Measurements from ENCODE around the gene SNRNP27. TPM values are rescaled to one million over a fixed set of nuclear protein-coding genes. Genes with fewer than 3 reads are reported as not detected.

Gene SNRNP27
- total and polyA plus RNA-seq, 9 of the 15 experiments (the other 6 are each of a cell fraction or from before 2014, with no cell fraction given) = 29.2 to 102 (median 65.7) TPM

- TF ChIP-seq, protein P1, sequence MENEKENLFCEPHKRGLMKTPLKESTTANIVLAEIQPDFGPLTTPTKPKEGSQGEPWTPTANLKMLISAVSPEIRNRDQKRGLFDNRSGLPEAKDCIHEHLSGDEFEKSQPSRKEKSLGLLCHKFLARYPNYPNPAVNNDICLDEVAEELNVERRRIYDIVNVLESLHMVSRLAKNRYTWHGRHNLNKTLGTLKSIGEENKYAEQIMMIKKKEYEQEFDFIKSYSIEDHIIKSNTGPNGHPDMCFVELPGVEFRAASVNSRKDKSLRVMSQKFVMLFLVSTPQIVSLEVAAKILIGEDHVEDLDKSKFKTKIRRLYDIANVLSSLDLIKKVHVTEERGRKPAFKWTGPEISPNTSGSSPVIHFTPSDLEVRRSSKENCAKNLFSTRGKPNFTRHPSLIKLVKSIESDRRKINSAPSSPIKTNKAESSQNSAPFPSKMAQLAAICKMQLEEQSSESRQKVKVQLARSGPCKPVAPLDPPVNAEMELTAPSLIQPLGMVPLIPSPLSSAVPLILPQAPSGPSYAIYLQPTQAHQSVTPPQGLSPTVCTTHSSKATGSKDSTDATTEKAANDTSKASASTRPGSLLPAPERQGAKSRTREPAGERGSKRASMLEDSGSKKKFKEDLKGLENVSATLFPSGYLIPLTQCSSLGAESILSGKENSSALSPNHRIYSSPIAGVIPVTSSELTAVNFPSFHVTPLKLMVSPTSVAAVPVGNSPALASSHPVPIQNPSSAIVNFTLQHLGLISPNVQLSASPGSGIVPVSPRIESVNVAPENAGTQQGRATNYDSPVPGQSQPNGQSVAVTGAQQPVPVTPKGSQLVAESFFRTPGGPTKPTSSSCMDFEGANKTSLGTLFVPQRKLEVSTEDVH (IDR thresholded peaks at IDR 0.05; ENCODE audit: low read depth, partially characterized antibody) = peak; percentile 25
- TF ChIP-seq NRF1 (conservative IDR thresholded peaks at IDR 0.05 in 1 of 2, IDR thresholded peaks at IDR 0.05 in 1 of 2) (no peak; a peak in 1 of 4 replicates), PURB (CRISPR knock-in tag; IDR thresholded peaks at IDR 0.05; ENCODE audit: low read depth) (no peak), NCOA6 (IDR thresholded peaks at IDR 0.05) (no peak), RAD51 (IDR thresholded peaks at IDR 0.05; ENCODE audit: borderline replicate concordance, low read depth) (no peak), RNF2 (IDR thresholded peaks at IDR 0.05) (no peak), ZNF318 (IDR thresholded peaks at IDR 0.05; ENCODE audit: borderline replicate concordance in 1 of 2, low read depth in 1 of 2) (no peak), ZNF324 (CRISPR knock-in tag; IDR thresholded peaks at IDR 0.05) (no peak), ATF7 (IDR thresholded peaks at IDR 0.05) (no peak), SFPQ (IDR thresholded peaks at IDR 0.05; ENCODE audit: low read depth, low read length) (no peak)
- TF ChIP-seq, protein P2, sequence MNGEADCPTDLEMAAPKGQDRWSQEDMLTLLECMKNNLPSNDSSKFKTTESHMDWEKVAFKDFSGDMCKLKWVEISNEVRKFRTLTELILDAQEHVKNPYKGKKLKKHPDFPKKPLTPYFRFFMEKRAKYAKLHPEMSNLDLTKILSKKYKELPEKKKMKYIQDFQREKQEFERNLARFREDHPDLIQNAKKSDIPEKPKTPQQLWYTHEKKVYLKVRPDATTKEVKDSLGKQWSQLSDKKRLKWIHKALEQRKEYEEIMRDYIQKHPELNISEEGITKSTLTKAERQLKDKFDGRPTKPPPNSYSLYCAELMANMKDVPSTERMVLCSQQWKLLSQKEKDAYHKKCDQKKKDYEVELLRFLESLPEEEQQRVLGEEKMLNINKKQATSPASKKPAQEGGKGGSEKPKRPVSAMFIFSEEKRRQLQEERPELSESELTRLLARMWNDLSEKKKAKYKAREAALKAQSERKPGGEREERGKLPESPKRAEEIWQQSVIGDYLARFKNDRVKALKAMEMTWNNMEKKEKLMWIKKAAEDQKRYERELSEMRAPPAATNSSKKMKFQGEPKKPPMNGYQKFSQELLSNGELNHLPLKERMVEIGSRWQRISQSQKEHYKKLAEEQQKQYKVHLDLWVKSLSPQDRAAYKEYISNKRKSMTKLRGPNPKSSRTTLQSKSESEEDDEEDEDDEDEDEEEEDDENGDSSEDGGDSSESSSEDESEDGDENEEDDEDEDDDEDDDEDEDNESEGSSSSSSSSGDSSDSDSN (IDR thresholded peaks at IDR 0.05; ENCODE audit: borderline replicate concordance in 1 of 2, low read depth in 2 of 2, low read length in 2 of 2) = no peak
These were observed 18.3 kb downstream of the SNRNP27 start (continued) for GRCh38 chr2:69911985-69912563.
